ENCODE data around the gene PLSCR2. TPM values are rescaled to one million over a fixed set of nuclear protein-coding genes. Genes with fewer than 3 reads are reported as not detected.
"Not testable (repeated sequence)": the region's sequence is repeated elsewhere in the genome, so short reads cannot be mapped to it uniquely, and the experiment has no call there.

Gene PLSCR2
- total and polyA plus RNA-seq, 9 of the 15 experiments (the other 6 are each of a cell fraction or from before 2014, with no cell fraction given), result 0.07 to 0.49 (median 0.25) TPM; not detected in 4

DNA sequence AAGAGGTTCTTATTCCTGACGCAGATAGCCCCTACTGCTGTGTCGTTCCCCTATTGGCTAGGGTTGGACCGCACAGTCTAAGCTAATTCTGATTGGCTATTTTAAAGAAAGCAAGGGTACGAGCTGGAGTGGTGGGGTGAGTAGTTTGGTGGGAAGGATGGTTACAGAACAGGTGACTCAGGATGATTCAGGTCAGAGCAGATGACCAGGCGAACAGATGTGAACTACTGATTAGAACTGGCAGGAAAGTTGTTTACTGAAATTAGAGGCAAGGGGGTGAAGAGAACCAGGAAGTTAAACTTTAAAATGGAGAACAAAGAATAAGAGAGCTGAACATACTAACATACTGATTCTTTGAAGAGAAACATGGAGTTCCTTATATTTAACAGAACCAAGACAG lies 56.6 kb downstream of the PLSCR2 start:
- H3K9me3 ChIP-seq (replicated peaks; ENCODE audit: control insufficient read depth, insufficient read depth, low read depth, low read length); ATAC-seq; H3K27ac ChIP-seq (ENCODE audit: extremely low read depth, low read depth, low read length); H2AFZ ChIP-seq (ENCODE audit: low read depth, low read length); H3K9ac ChIP-seq (ENCODE audit: insufficient read depth in 1 of 2, low read depth in 2 of 2, low read length in 2 of 2); intact Hi-C loops (cut with micrococcal nuclease); DNase-seq (ENCODE audit: extremely low read depth in 1 of 4, low spot score in 3 of 4); H3K36me3 ChIP-seq (ENCODE audit: control insufficient read depth, insufficient read depth, low read length); H3K27me3 ChIP-seq (ENCODE audit: control insufficient read depth in 2 of 2, insufficient read depth in 2 of 2, low read length in 2 of 2); FAIRE-seq; H3K4me3 ChIP-seq; POLR2A ChIA-PET; H3K4me2 ChIP-seq (ENCODE audit: insufficient read depth, low read length); H3K9me1 ChIP-seq (ENCODE audit: control insufficient read depth, insufficient read depth, low read length); BruUV-seq (replicated peaks); H3K79me2 ChIP-seq (ENCODE audit: control insufficient read depth, insufficient read depth, low read length); CTCF ChIA-PET (ENCODE audit: low intra/inter-chr PET ratio); H4K20me1 ChIP-seq (replicated peaks; ENCODE audit: control insufficient read depth, insufficient read depth, low read length); H3K4me1 ChIP-seq (replicated peaks in 1 of 2; ENCODE audit: control insufficient read depth in 2 of 2, insufficient read depth in 2 of 2, low read length in 2 of 2); in situ Hi-C loops (cut with MboI); TF ChIP-seq FOXM1 (CRISPR knock-in tag; IDR thresholded peaks at IDR 0.05; ENCODE audit: low read depth): not testable (repeated sequence)
- 14% methylated on average over 5 of the region's 5 CpGs for WGBS (ENCODE audit: insufficient coverage, low coverage, missing lambda C conversion rate)
- TF ChIP-seq FOSL1 (tag; conservative IDR thresholded peaks at IDR 0.05) (peak; percentile 67), CBFA2T3 (IDR thresholded peaks at IDR 0.05) (peak; percentile 22; the same call in 1 of the 2 replicates), TRIM24 (IDR thresholded peaks at IDR 0.05) (0 out of 4 replicates have a peak, but pooled peaks of 1 of the 2 experiments have one; percentile 29), CBFA2T2 (conservative IDR thresholded peaks at IDR 0.05) (0 out of 2 replicates have a peak, but pooled peaks have one; percentile 20), FOXM1 (IDR thresholded peaks at IDR 0.05; ENCODE audit: low read depth) (peak; percentile 46), ARID1B (IDR thresholded peaks at IDR 0.05) (peak; percentile 63), TCF3 (CRISPR knock-in tag; IDR thresholded peaks at IDR 0.05) (0 out of 2 replicates have a peak, but pooled peaks have one; percentile 8)

DNA sequence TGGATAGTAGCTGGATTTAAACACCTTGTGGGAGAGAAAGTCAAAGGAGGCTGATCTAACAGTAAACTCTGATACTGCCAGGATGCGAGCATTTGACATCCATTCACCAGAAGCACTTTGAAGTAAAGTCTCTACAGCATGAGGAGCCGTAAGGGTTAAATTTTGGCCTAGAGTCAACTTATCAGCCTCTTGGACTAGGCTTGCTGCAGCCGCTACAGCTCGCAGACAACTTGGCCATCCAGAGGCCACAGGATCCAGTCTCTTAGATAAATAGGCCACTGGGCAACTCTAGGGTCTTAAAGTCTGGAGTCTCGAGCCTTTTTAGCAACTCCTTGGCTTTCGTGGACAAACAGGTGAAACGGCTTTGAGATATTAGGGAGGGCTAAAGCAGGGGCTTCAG lies 61.4 kb downstream of the PLSCR2 start:
- Histone ChIP-seq H3K9me3 (replicated peaks; ENCODE audit: control insufficient read depth, insufficient read depth, low read depth, low read length) (0 out of 2 replicates have a peak, but pooled peaks cover 4% of the 10 kb centered on the region), H3K27ac (ENCODE audit: extremely low read depth, low read depth, low read length) (no peak overlapping the region), H3K4me3 (no peak overlapping the region), H4K20me1 (replicated peaks; ENCODE audit: control insufficient read depth, insufficient read depth, low read length) (no peaks in the 10 kb centered on the region), H3K9me1 (ENCODE audit: control insufficient read depth, insufficient read depth, low read length) (no peaks in the 10 kb centered on the region), H2AFZ (ENCODE audit: low read depth, low read length) (no peak overlapping the region), H3K4me1 (replicated peaks in 1 of 2; ENCODE audit: control insufficient read depth in 2 of 2, insufficient read depth in 2 of 2, low read length in 2 of 2) (no peaks in the 10 kb centered on the region), H3K79me2 (ENCODE audit: control insufficient read depth, insufficient read depth, low read length) (no peaks in the 10 kb centered on the region), H3K27me3 (ENCODE audit: control insufficient read depth in 2 of 2, insufficient read depth in 2 of 2, low read length in 2 of 2) (no peaks in the 10 kb centered on the region), H3K9ac (ENCODE audit: insufficient read depth in 1 of 2, low read depth in 2 of 2, low read length in 2 of 2) (no peak overlapping the region), H3K36me3 (ENCODE audit: control insufficient read depth, insufficient read depth, low read length) (no peaks in the 10 kb centered on the region), H3K4me2 (ENCODE audit: insufficient read depth, low read length) (no peak overlapping the region)
- POLR2A ChIA-PET, result interaction anchor here (0.8 kb wide), 2 partner anchors 7 to 730 kb away, joined by 3 read pairs; no protein-coding TSS in a partner anchor
- peak in 1 of 4 experiments; percentile 6 for DNase-seq (ENCODE audit: extremely low read depth in 1 of 4, low spot score in 3 of 4)
- no peak for TF ChIP-seq ETV5 (CRISPR knock-in tag; IDR thresholded peaks at IDR 0.05; ENCODE audit: low read depth)
- 0 out of 2 replicates have a peak, but pooled peaks have one; percentile 10 for TF ChIP-seq NFIC (IDR thresholded peaks at IDR 0.05)
- in situ Hi-C loops (cut with MboI), result no loop called here
- no peak for FAIRE-seq
- intact Hi-C loops (cut with micrococcal nuclease), result no loop called here
- under 1% methylated on average over 7 of the region's 7 CpGs for whole genome bisulfite sequencing (ENCODE audit: insufficient coverage, low coverage, missing lambda C conversion rate)
- no TSS peak for BruUV-seq (replicated peaks)
- CTCF ChIA-PET (ENCODE audit: low intra/inter-chr PET ratio), result no interaction called here
- no peak for ATAC-seq
